Chondrocyte (in vitro differentiated cells): Measurements from ENCODE around the gene S100A12. TPM values are rescaled to one million over a fixed set of nuclear protein-coding genes. Genes with fewer than 3 reads are reported as not detected.

Experiments used
- DNase-seq: peaks from one replicate; pipeline ENCODE4 v3.0.0; 2021; ENCODE audit warnings: mixed read lengths, low spot score
- H3K27ac Mint-ChIP-seq: one replicate; pipeline ENCODE4 v1.8.0; 2021; ENCODE audit warnings: mild to moderate bottlenecking, moderate library complexity, mixed read lengths; ENCODE audit not compliant: unreplicated experiment
- H3K27me3 Mint-ChIP-seq: 2 replicates; pipeline ENCODE4 v1.8.0; 2021; ENCODE audit warnings: low read depth, mixed read lengths
- H3K36me3 Mint-ChIP-seq: 2 replicates; pipeline ENCODE4 v1.8.0; 2021; ENCODE audit warnings: low read depth, mixed read lengths
- H3K4me1 Mint-ChIP-seq: 2 replicates; pipeline ENCODE4 v1.8.0; 2021; ENCODE audit warnings: low read depth, mild to moderate bottlenecking, mixed read lengths
- H3K4me3 Mint-ChIP-seq: one replicate; pipeline ENCODE4 v1.8.0; 2021; ENCODE audit warnings: mild to moderate bottlenecking, moderate library complexity, mixed read lengths; ENCODE audit not compliant: unreplicated experiment
- H3K9me3 Mint-ChIP-seq: 2 replicates; pipeline ENCODE4 v1.8.0; 2021; ENCODE audit warnings: low read depth, mixed read lengths
- CTCF ChIP-seq: fragments of 200-600 bp; sonication (generic); IDR thresholded peaks from 2 replicates; pipeline ENCODE4 v1.5.0; 2021; ENCODE audit warnings: antibody characterized with exemption, mild to moderate bottlenecking, moderate library complexity
- total RNA-seq: library from RNA; stranded (reverse); gene quantifications from 3 replicates; pipeline ENCODE4 v1.2.1, GENCODE V29; 2021

Gene S100A12
- total RNA-seq, 1 donor from 2014 or later: not detected

- no peak within 1 kb of the TSS for H3K27ac Mint-ChIP-seq
- no peak within 1 kb of the TSS for H3K4me3 Mint-ChIP-seq
- no peak for DNase-seq
- TF ChIP-seq CTCF: no peak
- H3K27me3 Mint-ChIP-seq: peaks cover 41% of the 10 kb centered on the region
- no peaks in the 10 kb centered on the region for H3K36me3 Mint-ChIP-seq
- no peaks in the 10 kb centered on the region for H3K4me1 Mint-ChIP-seq
- H3K9me3 Mint-ChIP-seq: no peaks in the 10 kb centered on the region
Measured at GRCh38 chr1:153357853-153358690, 17.3 kb downstream of the S100A12 start, which contains the start of gene S100A9. Gene S100A9, plus strand, starts transcription at chr1:153357854. Its CDS starts 430 bp downstream, at chr1:153358284.

- no peak for DNase-seq
Measured at GRCh38 chr1:153357076-153357852, 18.2 kb downstream of the S100A12 start.

GRCh38 chr1:153356392-153357075 lies 18.9 kb downstream of the S100A12 start:
- Mint-ChIP-seq H3K4me1 (no peaks in the 10 kb centered on the region), H3K27ac (no peak overlapping the region), H3K9me3 (no peaks in the 10 kb centered on the region), H3K4me3 (no peak overlapping the region), H3K36me3 (no peaks in the 10 kb centered on the region), H3K27me3 (peaks cover 30% of the 10 kb centered on the region)
- DNase-seq: no peak
- no peak for TF ChIP-seq CTCF

More at GRCh38 chr1:153357076-153357852, 18.2 kb downstream of the S100A12 start:
- Mint-ChIP-seq H3K9me3 (no peaks in the 10 kb centered on the region), H3K4me3 (no peak overlapping the region), H3K27me3 (peaks cover 34% of the 10 kb centered on the region), H3K36me3 (no peaks in the 10 kb centered on the region), H3K27ac (no peak overlapping the region), H3K4me1 (no peaks in the 10 kb centered on the region)
- TF ChIP-seq CTCF: no peak

- H3K4me3 Mint-ChIP-seq: no peak overlapping the region
- no peaks in the 10 kb centered on the region for H3K36me3 Mint-ChIP-seq
- peaks cover 32% of the 10 kb centered on the region for H3K27me3 Mint-ChIP-seq
- no peaks in the 10 kb centered on the region for H3K4me1 Mint-ChIP-seq
- no peak for DNase-seq
- H3K9me3 Mint-ChIP-seq: no peaks in the 10 kb centered on the region
- H3K27ac Mint-ChIP-seq: no peak overlapping the region
- TF ChIP-seq CTCF: peak; percentile 65
Measured at GRCh38 chr1:153355445-153356071, 19.9 kb downstream of the S100A12 start.
